ENCODE data around the gene TMEM267.

DNA sequence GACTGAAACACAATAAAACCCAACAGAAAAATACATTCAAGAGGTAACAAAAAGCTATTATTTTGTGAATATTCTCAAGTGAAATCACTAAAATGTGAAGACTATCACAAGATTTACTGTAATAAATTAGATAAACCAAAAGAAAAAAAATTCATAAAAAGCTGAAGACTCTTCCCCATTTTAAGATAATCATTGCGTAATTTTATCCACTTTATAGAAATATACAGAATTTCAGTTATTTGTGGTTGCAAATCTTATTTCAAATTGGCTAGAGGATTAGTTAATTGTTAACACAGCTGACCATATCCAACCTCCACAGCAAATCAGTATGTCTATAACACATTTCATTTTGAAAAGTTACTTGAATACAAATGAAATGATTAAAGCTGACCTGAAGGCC, 7.7 kb upstream of the TMEM267 start:
- no peak for TF ChIP-seq CTCF (IDR thresholded peaks at IDR 0.05)
- no peak for TF ChIP-seq POLR2A (IDR thresholded peaks at IDR 0.05)
- TF ChIP-seq EP300 (IDR thresholded peaks at IDR 0.05): no peak
